ENCODE measurements around the gene RAI14.
"Not testable (repeated sequence)": the region's sequence is repeated elsewhere in the genome, so short reads cannot be mapped to it uniquely, and the experiment has no call there.

Gene RAI14

DNA sequence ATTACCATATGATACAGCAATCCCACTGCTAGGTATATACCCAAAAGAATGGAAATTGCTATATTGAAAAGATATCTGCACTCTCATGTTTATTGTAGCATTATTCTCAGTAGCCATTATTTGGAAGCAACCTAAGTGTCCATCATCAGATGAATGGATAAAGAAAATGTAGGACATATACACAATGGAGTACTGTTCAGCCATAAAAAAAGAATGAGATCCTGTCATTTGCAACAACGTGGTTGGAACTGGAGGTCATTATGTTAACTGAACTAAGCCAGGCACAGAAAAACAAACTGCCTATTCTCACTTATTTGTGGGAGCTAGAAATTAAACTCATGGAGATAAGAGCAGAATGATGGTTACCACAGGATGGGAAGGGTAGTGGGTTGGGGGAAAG is 119.8 kb downstream of the RAI14 start:
- DNase-seq: no peak

DNA sequence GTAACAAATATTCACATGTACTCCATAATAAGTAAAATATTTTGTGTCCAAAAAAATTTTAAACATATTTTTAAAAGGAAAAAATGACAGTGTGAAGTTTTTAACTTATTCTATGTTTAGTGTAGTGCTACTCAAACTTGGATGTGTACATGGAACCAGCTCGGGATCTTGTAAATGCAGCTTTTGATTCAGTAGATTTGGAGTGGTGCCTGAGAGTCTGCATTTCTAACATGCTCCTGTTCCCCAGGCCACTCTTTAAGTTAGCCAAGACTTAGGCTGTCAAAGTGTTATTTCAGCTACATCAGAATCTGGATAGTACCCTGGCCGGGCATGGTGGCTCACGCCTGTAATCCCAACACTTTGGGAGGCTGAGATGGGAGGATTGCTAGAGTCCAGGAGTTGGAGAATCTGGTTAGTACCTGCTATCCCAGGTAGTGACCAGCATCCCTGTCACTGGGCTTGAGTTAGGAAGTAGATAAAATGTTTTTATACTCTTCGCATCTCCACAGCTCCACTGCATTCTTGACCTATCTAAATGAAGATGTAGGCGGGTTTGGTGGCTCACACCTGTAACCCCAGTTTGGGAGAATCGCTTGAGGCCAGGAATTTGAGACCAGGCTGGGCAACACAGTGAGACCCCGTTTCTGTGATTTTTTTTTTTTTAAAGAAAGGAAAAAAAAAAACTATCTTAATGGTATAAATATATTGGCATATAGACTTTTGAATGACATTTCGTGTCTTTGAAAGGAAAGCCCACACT is 122.1 kb downstream of the RAI14 start:
- DNase-seq: no peak

DNA sequence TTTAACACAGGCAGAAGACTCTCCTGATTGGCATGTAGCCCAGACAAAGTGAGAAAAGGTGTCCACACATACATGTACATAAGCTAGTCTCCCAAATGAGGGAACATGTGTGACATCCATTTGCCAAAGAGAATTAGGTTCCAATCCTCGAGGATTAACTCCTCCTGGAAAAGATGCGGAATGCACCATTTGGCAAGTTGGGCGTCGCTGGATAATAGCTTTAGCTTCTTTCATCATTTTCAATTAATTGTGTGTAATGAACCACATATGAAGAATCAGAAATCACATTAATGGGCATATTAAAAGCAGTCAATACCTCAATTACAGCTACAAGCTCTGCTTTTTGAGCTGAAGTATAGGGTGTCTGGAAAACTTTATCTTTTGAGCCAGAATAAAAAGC is 127.8 kb downstream of the RAI14 start:
- DNase-seq: not testable (repeated sequence)

DNA sequence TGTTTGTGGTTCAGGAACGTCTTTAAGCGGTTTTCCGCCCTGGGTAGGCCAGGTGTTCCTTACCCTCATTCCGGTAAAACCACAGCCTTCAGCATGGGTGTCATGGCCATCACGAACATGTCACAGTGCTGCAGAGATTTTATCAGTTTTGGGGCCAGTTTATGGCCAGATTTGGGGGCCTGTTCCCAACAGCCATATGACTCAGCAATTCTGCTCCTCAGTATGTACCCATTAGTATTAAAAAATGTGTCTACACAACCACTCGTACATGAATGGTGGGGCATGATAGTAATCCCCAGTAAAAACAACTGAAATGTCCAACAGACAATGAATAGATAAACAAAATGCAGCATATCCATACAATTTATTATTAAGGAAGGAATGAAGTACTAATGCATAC is 130.9 kb downstream of the RAI14 start:
- no peak for DNase-seq

DNA sequence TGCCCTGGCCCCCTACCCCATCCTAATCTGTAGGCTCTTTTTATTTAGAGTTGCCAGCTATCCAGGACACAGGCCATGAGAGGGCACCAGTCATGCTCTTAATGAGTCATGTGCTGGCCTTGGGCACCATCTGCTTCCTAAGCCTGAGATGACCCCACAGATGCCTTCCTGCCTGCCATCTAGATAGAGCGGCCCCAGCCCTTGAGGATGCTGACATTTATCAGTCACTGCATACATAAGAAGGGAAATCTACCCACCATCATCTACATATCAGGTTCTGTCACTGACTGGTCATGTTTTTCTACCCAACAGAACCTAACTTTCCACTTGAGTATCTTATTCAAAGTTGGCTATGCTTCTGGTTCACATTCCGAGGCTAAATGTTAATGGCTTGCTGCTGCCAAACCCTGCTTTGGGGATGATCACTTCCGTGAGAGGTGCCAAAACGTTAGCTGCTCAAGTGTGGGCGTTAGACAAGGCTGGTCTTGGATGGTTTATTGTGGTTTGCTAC is 132.9 kb downstream of the RAI14 start:
- DNase-seq: peak; percentile 55

DNA sequence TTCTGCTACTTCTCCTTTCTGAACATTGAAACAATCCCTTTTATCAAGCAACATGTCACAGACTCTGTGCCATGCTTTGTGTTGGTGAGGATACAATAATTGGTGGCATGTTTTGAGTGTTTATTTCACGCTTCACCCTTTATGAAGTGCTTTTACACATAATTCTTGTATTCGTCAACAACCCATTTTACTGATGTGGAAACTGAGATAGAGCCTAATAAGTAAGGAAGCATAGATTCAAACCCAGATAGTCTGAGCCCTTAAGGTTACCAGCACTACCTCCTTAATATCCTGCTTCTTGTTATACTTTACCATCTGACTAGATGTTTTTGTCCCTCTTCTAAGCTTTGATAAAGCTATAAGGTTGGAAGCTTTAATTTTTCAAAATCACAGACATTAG is 133.5 kb downstream of the RAI14 start:
- no peak for DNase-seq

DNA sequence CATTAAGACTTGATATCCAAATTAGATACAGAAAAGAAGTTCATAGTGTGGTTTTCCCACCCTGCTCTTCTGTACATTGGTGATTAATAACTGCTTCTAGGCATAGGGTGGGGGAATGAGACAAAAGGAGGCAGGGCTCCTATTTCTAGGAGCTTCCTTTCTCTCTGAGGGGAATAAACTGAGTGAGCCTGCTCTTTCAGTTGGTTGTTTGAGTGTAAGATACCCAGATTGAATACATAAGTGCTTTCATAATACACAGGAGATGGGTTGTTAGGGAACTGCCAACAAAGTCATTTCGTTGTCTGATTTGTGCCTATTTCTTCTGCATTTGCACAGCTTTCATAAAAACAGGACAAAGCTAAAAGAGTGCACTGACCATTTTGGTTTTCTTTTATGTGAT is 133.9 kb downstream of the RAI14 start:
- no peak for DNase-seq

DNA sequence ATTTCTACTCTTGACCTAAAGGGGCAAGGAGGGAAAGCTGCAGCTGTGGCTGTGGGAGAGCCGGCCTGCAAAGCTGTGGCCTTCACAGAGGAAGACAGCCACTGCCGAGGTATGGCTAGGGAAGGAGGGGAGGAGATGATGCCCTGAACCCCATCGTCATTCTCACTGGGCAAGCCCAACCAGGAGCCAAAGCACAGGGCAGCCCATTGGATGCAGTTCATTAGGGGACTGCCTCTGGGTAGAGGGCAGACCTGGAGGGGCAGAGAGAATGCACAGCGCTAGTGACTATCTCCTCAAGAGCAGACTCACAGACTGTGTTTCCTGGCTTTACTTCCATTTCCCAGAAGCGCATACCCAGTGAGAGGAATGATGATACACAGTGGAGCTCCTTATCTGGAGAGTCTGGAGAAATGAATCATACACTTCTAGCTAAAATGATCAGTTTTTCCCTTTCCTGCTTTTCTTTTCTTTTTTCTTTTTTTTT is 135.7 kb downstream of the RAI14 start:
- no peak for DNase-seq

DNA sequence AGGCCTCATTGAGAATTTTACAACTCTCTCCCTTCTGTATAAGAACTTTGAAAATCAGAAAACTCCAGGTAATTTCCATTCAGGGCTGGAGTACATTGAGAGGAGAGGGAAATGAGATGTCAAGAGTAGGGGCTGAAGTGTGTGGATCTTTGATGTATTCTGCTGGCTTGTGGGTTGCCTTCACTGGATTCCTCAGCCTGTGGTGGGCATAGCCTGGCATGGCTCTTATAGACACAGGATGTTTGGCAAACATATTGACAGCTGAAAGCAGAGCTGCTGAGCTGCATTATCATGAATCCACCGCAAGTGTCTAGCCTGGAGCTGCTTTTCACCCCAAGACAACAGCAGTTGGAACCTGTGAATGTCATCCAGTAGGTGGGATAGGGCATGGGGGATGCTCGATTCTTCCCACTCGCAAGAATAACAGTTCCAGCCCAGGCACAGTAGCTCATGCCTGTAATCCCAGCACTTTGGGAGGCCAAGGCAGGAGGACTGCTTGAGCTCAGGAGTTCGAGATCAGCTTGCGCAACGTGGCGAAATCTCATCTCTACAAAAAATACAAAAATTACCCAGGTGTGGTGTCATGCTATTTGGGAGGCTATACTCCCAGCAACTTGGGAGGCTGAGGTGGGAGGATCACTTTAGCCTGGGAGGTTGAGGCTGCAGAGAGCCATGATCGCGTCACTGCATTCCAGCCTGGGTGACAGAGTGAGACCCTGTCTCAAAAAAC is 146.9 kb downstream of the RAI14 start:
- DNase-seq: no peak

DNA sequence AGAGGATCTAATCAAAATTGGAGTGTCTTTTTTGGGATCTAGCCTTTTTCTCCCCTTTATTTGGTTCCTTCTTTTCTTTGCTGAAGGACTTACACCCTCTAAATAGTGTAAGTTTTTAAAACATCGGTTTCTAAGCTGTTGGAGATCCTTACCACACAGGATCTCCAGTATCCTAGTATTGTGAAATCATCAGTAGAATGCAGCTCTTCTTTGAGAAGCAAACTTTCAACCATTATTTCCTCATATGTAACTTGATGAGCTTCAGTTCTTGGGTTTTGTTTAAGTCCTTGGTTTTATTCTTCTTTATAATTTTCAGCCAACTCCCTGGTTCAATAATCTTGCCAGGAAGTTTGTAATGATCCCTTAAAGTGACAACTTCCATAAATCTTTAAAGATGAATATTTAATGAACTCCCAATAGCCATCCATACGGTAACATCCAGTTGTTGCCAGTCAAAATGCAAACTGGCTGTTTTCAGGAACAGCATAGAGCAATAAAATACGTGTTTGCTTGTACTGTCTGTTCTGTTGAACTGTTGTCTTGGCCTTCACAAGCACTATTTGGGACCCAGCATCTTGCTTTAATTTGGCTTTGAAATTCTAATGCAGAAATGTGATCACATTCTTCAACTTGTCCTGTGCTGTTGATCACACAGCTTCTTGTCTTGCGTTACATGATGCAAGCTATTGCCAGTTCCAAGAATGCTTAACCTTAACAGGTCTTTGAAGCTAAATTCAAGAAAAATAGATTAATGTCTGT is 148.0 kb downstream of the RAI14 start:
- no peak for DNase-seq

DNA sequence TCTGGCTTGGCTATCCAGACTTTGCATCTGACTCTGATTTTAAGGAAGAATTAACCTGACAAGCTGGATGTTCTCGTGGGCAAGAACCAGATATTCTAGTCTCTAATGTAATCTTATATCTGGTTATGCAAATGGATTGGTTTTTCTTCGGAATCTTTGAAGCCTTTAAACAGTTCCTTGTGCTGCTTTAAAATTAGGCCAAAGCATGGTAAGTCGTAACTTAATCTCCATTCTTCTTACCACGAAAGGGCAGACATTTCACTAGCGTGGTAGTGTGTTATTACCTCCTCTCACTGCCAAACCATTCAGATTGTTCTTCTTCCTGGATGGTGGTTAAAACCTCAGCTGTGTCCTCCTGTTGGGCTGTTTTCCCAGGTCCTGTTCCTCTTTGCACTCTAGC is 148.8 kb downstream of the RAI14 start:
- no peak for DNase-seq

DNA sequence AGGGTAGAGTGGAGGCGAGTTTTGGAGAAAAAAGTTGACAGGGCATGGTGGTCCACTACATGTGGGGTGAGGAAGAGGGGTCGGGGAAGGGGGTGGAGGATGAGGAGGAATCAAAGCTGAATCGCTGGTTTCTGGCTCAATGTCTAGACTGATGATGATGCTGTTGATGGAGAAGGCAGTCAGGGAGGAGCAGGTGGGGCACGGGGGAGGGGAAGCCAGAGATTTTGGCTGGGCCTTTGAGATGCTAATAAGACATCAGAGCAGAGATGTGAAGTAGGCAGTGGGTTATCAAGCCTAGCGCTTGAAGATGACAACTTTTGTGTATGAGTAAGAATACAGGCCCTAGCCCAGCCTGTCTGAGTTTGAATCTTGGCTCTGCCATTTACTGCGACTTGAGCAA is 150.4 kb downstream of the RAI14 start:
- no peak for DNase-seq

DNA sequence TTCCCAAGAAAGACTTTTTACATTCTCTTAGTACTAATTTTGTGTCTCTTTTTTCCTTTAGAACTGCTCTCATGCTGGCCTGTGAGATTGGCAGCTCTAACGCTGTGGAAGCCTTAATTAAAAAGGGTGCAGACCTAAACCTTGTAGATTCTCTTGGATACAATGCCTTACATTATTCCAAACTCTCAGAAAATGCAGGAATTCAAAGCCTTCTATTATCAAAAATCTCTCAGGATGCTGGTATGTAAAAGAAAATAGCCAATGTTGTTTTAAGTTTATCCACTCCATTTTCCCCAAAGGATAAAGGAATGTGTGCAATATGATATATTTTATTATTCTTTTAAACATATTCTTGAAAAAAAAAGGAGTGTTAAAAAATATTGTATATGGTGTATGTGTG is 155.6 kb downstream of the RAI14 start:
- DNase-seq: no peak

DNA sequence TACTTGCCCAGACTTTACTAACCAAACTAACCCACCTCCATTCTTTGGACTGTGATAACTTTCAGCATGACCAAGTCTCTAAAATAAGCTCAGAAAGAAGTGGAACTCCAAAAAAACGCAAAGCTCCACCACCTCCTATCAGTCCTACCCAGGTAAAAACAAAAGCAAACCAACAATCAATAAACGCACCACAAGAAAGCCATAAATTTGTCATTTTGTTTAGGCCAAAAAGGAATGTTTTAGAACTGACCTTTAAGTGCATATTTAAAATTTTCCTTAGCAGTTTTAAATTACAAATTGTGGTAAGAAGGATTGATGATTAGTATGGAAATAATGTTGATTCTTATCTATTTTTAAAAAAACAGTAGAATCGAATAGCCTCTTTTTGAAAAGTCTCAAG is 157.4 kb downstream of the RAI14 start:
- DNase-seq: no peak

DNA sequence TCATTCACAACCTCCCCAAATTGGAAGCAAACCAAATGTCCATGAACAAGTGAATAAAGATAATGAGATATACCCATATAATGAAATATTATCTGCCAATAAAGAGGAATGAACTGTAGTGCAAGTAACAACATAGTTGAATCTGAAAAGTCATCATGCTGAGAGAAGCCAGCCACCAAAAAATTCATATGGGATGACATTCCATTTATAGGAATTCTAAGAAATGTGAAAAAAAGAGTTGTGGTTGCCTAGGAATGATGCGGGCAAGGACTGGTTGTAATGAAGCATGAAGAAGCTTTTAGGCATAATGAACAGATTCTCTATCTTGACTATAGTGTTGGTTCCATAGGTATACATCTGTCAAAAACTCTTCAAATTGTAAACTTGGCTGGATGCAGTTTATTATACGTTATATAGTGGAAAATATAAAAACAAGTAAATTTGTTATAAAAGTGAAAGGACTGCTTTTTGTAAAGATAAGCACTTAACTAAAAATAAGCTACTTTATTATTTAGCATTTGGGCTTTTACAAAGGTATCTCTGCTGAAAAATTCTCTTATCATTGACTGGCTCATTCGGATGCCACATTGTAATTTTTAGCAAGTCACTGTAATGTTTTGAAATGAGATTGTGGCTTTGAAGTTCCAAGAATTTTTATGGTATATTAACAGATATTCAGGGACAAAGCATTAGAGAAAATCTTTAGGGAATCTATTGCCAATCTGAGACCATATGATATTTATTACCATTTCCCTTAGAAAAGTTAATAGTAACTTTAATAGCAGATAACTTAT is 161.6 kb downstream of the RAI14 start:
- no peak for DNase-seq

DNA sequence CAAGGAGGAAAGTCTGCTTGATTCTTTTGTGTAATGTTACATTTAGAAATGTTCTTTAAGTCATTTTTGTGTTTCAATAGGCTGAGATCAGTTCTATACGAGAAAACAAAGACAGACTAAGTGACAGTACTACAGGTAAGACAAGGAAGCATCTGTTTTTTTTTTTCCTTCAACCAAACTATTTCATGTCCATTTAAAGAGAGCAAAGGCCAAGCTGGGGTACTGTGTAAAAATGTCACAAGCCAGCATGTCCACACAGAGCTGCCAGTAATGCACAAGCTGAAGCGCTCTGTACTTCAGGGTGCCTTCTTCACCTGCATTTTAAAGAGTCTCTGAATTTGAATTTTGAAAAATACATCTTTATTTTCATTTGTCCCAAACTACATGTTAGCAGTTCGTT is 162.6 kb downstream of the RAI14 start:
- no peak for DNase-seq

DNA sequence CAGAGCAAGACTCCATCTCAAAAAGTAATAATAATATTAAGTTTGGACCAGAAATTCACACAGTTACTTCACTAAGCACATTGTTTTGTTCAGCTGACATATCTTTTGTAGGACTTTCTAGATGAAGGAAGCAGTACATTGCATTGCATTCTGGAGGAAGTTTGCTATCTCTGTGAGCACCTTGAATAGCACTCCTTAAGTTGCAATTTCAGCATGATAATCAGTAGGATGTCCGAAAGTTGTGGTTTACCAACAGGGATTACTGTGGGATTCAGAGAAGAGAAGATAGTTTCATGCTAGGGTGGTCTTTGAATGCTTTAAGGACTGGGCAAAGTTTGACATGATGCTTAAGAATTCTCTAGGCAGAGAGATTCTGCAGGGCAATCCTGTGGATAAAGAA is 164.5 kb downstream of the RAI14 start:
- no peak for DNase-seq

DNA sequence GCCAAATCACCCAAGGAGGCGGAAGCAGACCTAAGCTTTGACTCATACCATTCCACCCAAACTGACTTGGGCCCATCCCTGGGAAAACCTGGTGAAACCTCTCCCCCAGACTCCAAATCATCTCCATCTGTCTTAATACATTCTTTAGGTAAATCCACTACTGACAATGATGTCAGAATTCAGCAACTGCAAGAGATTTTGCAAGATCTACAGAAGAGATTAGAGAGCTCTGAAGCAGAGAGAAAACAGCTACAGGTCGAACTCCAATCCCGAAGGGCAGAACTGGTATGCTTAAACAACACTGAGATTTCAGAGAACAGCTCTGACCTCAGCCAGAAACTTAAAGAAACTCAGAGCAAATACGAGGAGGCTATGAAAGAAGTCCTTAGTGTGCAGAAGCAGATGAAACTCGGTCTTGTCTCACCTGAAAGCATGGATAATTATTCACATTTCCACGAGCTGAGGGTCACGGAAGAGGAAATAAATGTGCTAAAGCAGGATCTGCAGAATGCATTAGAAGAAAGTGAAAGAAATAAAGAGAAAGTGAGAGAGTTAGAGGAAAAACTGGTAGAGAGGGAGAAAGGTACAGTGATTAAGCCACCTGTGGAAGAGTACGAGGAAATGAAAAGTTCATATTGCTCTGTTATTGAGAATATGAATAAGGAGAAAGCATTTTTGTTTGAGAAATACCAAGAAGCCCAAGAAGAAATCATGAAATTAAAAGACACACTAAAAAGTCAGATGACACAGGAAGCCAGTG is 167.0 kb downstream of the RAI14 start:
- DNase-seq: no peak

DNA sequence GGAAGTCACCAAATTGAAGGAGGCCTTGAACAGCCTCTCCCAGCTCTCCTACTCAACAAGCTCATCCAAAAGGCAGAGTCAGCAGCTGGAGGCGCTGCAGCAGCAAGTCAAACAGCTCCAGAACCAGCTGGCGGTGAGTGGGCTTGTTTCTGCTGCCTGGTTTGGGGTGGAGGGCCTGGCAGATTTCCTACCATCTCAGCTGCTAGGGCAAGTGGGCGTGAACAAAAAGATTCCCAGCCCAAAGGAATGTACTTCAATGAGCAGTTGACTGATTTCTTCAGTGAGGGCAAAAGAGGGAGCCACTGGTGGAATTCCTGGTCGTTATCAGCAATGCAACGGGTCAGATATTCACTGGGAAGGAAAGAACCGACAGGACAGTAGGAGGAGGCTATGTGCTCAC is 170.2 kb downstream of the RAI14 start:
- no peak for DNase-seq

DNA sequence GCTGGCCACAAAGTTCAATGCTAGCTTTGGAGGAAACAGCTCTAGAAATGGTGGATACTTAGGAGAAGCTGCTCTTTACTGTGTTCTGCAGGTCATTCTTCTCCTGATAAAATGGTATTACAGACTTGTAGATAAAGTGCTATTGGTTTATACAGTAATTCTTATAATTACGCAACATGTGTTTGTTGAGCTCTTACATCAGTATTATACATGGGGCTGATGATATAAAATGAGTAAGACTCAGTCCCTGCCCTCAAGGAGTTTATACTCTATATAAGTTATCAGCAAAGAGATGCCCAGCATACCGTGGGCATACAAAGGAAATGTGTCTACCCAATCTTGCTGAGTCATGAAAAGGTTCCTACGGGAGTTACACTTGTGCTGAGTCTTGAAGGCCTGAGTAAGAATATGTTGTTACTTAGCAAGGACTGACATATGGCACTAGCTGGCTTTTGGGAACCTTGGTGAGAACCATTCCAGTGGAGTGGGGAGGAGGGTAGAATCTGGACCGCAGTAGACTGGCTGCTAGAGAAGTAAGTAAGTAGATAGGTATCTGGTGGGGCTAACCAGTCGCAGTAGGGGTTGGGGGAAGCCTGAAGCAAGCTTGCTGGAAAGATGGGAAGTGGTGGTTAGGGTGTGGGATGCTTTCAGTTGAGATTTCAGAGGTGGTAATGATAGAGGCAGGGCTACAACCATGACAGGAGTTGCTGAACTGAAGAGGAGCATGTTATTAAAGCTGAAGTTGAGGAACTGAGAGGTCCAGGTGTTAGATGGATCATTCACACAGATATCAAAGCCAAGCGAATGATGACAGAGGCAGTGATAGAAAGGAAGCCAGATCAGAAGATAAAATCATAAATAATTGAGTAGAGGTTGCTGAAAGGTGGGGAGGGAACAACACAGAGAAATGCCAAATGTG is 171.7 kb downstream of the RAI14 start:
- DNase-seq: no peak

DNA sequence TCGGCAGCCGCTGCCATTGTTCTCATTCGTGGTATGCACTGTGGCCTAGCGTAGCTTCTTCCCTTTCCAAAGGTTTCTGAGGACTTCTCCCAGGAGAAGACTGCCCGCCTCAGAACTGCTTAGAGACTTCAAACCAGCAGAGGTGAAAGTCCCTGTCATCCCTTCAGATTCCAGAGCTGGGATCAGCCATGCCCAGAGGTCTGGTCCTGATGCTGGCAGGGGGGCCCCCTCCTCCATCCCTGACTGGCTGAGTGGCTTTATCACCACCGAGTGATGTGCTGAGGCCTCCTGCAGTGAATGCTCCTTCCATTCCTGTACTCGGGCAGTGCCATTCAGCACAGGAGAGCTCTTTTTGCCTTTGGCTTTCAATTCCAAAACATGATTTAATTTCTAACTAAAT is 174.7 kb downstream of the RAI14 start:
- not testable (repeated sequence) for DNase-seq
